K562 (cell line): Measurements from ENCODE around the gene RAB3C. TPM values are rescaled to one million over a fixed set of nuclear protein-coding genes. Genes with fewer than 3 reads are reported as not detected.

Experiments used
- ATAC-seq: fragments of 200-7000 bp; cut with Tn5 transposase; 3 replicates; pipeline ENCODE4 v1.9.1; 2020; ENCODE audit warnings: moderate library complexity
- BruUV-seq: library from RNA; stranded (reverse); fragments of 400-500 nt; replicated peaks from 2 replicates; lab custom pipeline; 2021; lab: Mats Ljungman, UMichigan
- CTCF ChIA-PET: fragments of 300-600 bp; formaldehyde crosslinking; extraction: SDS; loops from one replicate; lab custom pipeline; 2021; ENCODE audit warnings: low intra/inter-chr PET ratio; lab: Yijun Ruan, JAX
- POLR2A ChIA-PET: fragments of 300-600, 350-650 bp; sonication (Branson Sonifier 250); formaldehyde crosslinking; extraction: SDS; loops from one replicate; lab custom pipeline; 2021; ENCODE audit warnings: antibody characterized with exemption, inconsistent platforms; lab: Yijun Ruan, JAX
- DNase-seq, 4 experiments: peaks; one replicate each; pipeline versions ENCODE4 v3.0.0 to v3.0.0-alpha.2; 2011 to 2018; ENCODE audit warnings: low spot score in 3 of 4, mixed read lengths in 3 of 4; ENCODE audit errors: extremely low read depth in 1 of 4
- FAIRE-seq: peaks from 2 replicates; lab custom pipeline; 2011; peaks lifted over from hg19 to GRCh38; lab: Jason Lieb, UNC
- H2AFZ ChIP-seq: 2 replicates; pipeline ENCODE4 v1.6.0; 2011; ENCODE audit warnings: low read depth, low read length, control low read depth, inconsistent platforms
- H3K27ac ChIP-seq: fragments of 200-600 bp; 3 replicates; pipeline ENCODE4 v1.8.0; 2011; ENCODE audit warnings: low read depth, mild to moderate bottlenecking, control low read depth, inconsistent platforms, low read length, moderate library complexity, mixed read lengths; ENCODE audit errors: extremely low read depth
- H3K27me3 ChIP-seq, 2 experiments: fragments of 300-600 bp in 1 of 2; 2 replicates in 1 of 2; 3 replicates in 1 of 2; pipeline versions ENCODE4 v1.6.0 to v1.8.0; 2011; ENCODE audit warnings: inconsistent platforms in 2 of 2, low read length in 2 of 2, mild to moderate bottlenecking in 1 of 2, mixed read lengths in 1 of 2, moderate library complexity in 1 of 2; ENCODE audit not compliant: control insufficient read depth in 2 of 2, insufficient read depth in 2 of 2
- H3K36me3 ChIP-seq: fragments of 300-600 bp; 3 replicates; pipeline ENCODE4 v1.8.0; 2011; ENCODE audit warnings: mild to moderate bottlenecking, low read length, inconsistent platforms; ENCODE audit not compliant: control insufficient read depth, insufficient read depth
- H3K4me1 ChIP-seq, 2 experiments: fragments of 200-600 bp in 1 of 2; replicated peaks in 1 of 2; 2 replicates in 1 of 2; 3 replicates in 1 of 2; pipeline versions ENCODE4 v1.5.1 to v1.8.0; 2011; ENCODE audit warnings: inconsistent platforms in 2 of 2, low read length in 2 of 2, mild to moderate bottlenecking in 1 of 2, mixed read lengths in 1 of 2, moderate library complexity in 1 of 2; ENCODE audit not compliant: control insufficient read depth in 2 of 2, insufficient read depth in 2 of 2
- H3K4me2 ChIP-seq: 2 replicates; pipeline ENCODE4 v1.6.1; 2011; ENCODE audit warnings: low read length, control low read depth, inconsistent platforms, mixed read lengths; ENCODE audit not compliant: insufficient read depth
- H3K4me3 ChIP-seq: fragments of 200-600 bp; sonication (generic), shearing (Covaris generic); 2 replicates; pipeline ENCODE4 v1.5.1; 2016; ENCODE audit warnings: control low read depth, inconsistent platforms
- H3K79me2 ChIP-seq: fragments of 200-600 bp; 3 replicates; pipeline ENCODE4 v1.8.0; 2011; ENCODE audit warnings: low read length, inconsistent platforms; ENCODE audit not compliant: control insufficient read depth, insufficient read depth
- H3K9ac ChIP-seq, 2 experiments: 2 replicates each; pipeline versions ENCODE4 v1.6.0 to v1.6.1; 2011; ENCODE audit warnings: low read depth in 2 of 2, low read length in 2 of 2, control low read depth in 1 of 2, inconsistent platforms in 1 of 2, mild to moderate bottlenecking in 1 of 2, mixed read lengths in 1 of 2; ENCODE audit not compliant: insufficient read depth in 1 of 2
- H3K9me1 ChIP-seq: one replicate; pipeline ENCODE4 v1.6.0; 2011; ENCODE audit warnings: inconsistent platforms, mild to moderate bottlenecking, low read length, moderate library complexity; ENCODE audit not compliant: control insufficient read depth, insufficient read depth
- H3K9me3 ChIP-seq: replicated peaks from 2 replicates; pipeline ENCODE4 v1.5.1; 2011; ENCODE audit warnings: low read depth, low read length, inconsistent platforms; ENCODE audit not compliant: control insufficient read depth, insufficient read depth
- H4K20me1 ChIP-seq: replicated peaks from 2 replicates; pipeline ENCODE4 v1.6.1; 2011; ENCODE audit warnings: low read length, inconsistent platforms, mixed read lengths; ENCODE audit not compliant: control insufficient read depth, insufficient read depth
- BMI1 ChIP-seq: fragments of 150-350 bp; IDR thresholded peaks from 2 replicates; pipeline ENCODE4 v1.6.1; 2014; ENCODE audit warnings: low read length
- CXXC5 ChIP-seq: fragments of 250-450 bp; sonication (Bioruptor Pico); IDR thresholded peaks from 2 replicates; pipeline ENCODE4 v1.8.0; 2022; ENCODE audit warnings: inconsistent platforms, mild to moderate bottlenecking, moderate library complexity
- ELF1 ChIP-seq: fragments of 200-800 bp; sonication (Bioruptor generic); IDR thresholded peaks from 2 replicates; pipeline ENCODE4 v1.6.1; 2016; ENCODE audit warnings: missing genetic modification characterization, missing compliant biosample characterization
- ELF4 ChIP-seq: fragments of 450-650 bp; formaldehyde crosslinking; IDR thresholded peaks from 2 replicates; pipeline ENCODE4 v1.4.0; 2022; ENCODE audit warnings: missing genetic modification characterization
- FOXJ2 ChIP-seq: fragments of 200-800 bp; sonication (Bioruptor generic); IDR thresholded peaks from 2 replicates; pipeline ENCODE4 v1.6.1; 2016; ENCODE audit warnings: missing genetic modification characterization, missing compliant biosample characterization
- KDM2B ChIP-seq: fragments of 250-450 bp; sonication (Bioruptor Pico); IDR thresholded peaks from 2 replicates; pipeline ENCODE4 v1.8.0; 2021; ENCODE audit warnings: mild to moderate bottlenecking, moderate library complexity
- MAFG ChIP-seq: fragments of 450-650 bp; conservative IDR thresholded peaks from 2 replicates; pipeline ENCODE4 v1.6.1; 2016; ENCODE audit warnings: missing genetic modification characterization, missing compliant biosample characterization
- MAFK ChIP-seq: IDR thresholded peaks from 2 replicates; pipeline ENCODE4 v1.6.1; 2011; ENCODE audit warnings: low read length, improper control_type of control experiment
- MCM7 ChIP-seq, 2 experiments: fragments of 450-650 bp; IDR thresholded peaks; 2 replicates each; pipeline ENCODE4 v1.6.1; 2016 to 2018
- NRF1 ChIP-seq, 2 experiments: fragments of 450-650 bp; IDR thresholded peaks in 1 of 2; conservative IDR thresholded peaks in 1 of 2; 2 replicates each; pipeline ENCODE4 v1.6.1; 2014; ENCODE audit warnings: mild to moderate bottlenecking in 2 of 2
- TCF7L2 ChIP-seq: fragments of 150-350 bp; IDR thresholded peaks from 2 replicates; pipeline ENCODE4 v1.6.1; 2016; ENCODE audit warnings: low read depth, mild to moderate bottlenecking, low read length, moderate library complexity
- TOE1 ChIP-seq, 2 experiments: fragments of 450-650 bp in 1 of 2; sonication (generic) in 1 of 2; formaldehyde crosslinking in 1 of 2; IDR thresholded peaks; 2 replicates each; pipeline versions ENCODE4 v1.7.1 to v1.8.0; 2016 to 2022; ENCODE audit warnings: borderline replicate concordance in 2 of 2, mild to moderate bottlenecking in 2 of 2, antibody characterized with exemption in 1 of 2, inconsistent platforms in 1 of 2, low read depth in 1 of 2, missing genetic modification reagents in 1 of 2, moderate library complexity in 1 of 2
- ZZZ3 ChIP-seq: fragments of 450-650 bp; IDR thresholded peaks from 2 replicates; pipeline ENCODE4 v1.6.1; 2016; ENCODE audit warnings: antibody characterized with exemption, mild to moderate bottlenecking, moderate library complexity
- WGBS: fragments of 100-300 bp; shearing (Covaris generic); methylation state at CpG from one replicate; pipeline ENCODE4 v1.1.6; 2016; ENCODE audit warnings: low coverage, mixed read lengths; ENCODE audit not compliant: insufficient coverage; ENCODE audit errors: missing lambda C conversion rate; 5-methylcytosine and 5-hydroxymethylcytosine counted together
- in situ Hi-C: fragments of 300-500 bp; cut with MboI; formaldehyde crosslinking; loops from 4 replicates; pipeline ENCODE4 v1.15.0; 2018; ENCODE audit warnings: inconsistent platforms, mixed read lengths
- intact Hi-C: fragments of 100-400 bp; cut with micrococcal nuclease; formaldehyde crosslinking; loops from 2 replicates; pipeline ENCODE4 v1.14.2; 2022
- polyA plus RNA-seq, 8 experiments: library from polyadenylated mRNA; depleted of rRNA in 4 of 8; stranded (reverse) in 5 of 8; unstranded in 3 of 8; fragments of >200 nt; fragmentation: Nextera tagmentation in 2 of 8; fragmentation: Illumina TruSeq in 1 of 8; extraction: Ambion mirVana in 2 of 8; extraction: Trizol in 1 of 8; gene quantifications; 2 replicates each; pipeline versions ENCODE4 v1.2.1 to v1.2.3, GENCODE V29; 2011 to 2014; ENCODE audit warnings: inconsistent platforms in 1 of 8, missing spikeins in 1 of 8
- total RNA-seq, 7 experiments: library from RNA; depleted of rRNA in 6 of 7; stranded (reverse); fragments of >200 nt in 6 of 7; fragmentation: Illumina TruSeq in 2 of 7; extraction: Trizol in 2 of 7; gene quantifications; 2 replicates each; pipeline versions ENCODE4 v1.2.1 to v1.2.3, GENCODE V29; 2011 to 2021; ENCODE audit warnings: low replicate concordance in 1 of 7
- TF ChIP-seq, protein P1 (sequence below): fragments of 250-450 bp; sonication (Bioruptor Pico); IDR thresholded peaks from 2 replicates; pipeline ENCODE4 v1.8.0; 2021; ENCODE audit warnings: mild to moderate bottlenecking, moderate library complexity

RAB3C gene
- total and polyA plus RNA-seq, 9 of the 15 experiments (the other 6 are each of a cell fraction or from before 2014, with no cell fraction given) = not detected

GRCh38 chr5:58765058-58765457 lies 182.2 kb downstream of the RAB3C start:
- intact Hi-C loops = no loop called here

DNA sequence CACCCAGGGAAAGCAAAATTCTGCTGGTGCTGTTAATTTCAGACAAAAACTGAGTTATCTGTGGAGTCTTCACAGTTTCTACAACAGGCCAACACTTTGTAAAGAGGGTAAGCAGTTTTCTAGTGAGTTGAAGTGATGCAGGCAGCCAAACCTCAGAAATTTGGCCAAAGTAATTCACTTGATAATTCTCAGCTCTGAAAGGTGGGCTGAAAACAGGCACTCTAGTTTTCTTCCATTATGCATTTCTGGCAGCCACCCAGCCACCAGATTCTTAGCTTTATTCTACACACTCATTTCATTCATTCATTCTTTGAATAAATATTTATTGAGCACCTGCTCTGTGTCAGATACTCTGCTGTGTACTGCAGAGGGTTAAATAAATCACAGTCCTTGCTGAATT lies 184.2 kb downstream of the RAB3C start:
- H3K4me2 ChIP-seq = no peak overlapping the region
- H3K9me3 ChIP-seq = no peaks in the 10 kb centered on the region
- no peak for FAIRE-seq
- no peak for ATAC-seq
- TF ChIP-seq TOE1 (IDR thresholded peaks at IDR 0.05; ENCODE audit: borderline replicate concordance) = no peak
- no peak for TF ChIP-seq TOE1 (CRISPR knock-in tag; IDR thresholded peaks at IDR 0.05; ENCODE audit: borderline replicate concordance, low read depth)
- TF ChIP-seq MAFK = no peak
- H3K4me3 ChIP-seq = no peak overlapping the region
- H3K9ac ChIP-seq = no peak overlapping the region
- no peaks in the 10 kb centered on the region for H3K36me3 ChIP-seq
- no peaks in the 10 kb centered on the region for H3K4me1 ChIP-seq
- no peak overlapping the region for H2AFZ ChIP-seq
- POLR2A ChIA-PET = no interaction called here
- in situ Hi-C loops = no loop called here
- CTCF ChIA-PET = no interaction called here
- H3K27ac ChIP-seq = no peak overlapping the region
- intact Hi-C loops = no loop called here
- BruUV-seq = no TSS peak
- H3K9me1 ChIP-seq = no peaks in the 10 kb centered on the region
- H3K27me3 ChIP-seq = no peaks in the 10 kb centered on the region
- H4K20me1 ChIP-seq = no peaks in the 10 kb centered on the region
- H3K79me2 ChIP-seq = no peaks in the 10 kb centered on the region
- no peak for DNase-seq

More at GRCh38 chr5:58765058-58765457, 182.2 kb downstream of the RAB3C start:
- CTCF ChIA-PET = no interaction called here
- 0% methylated on average over 2 of the region's 2 CpGs for WGBS
- ATAC-seq (no peak), FAIRE-seq (no peak)
- no TSS peak for BruUV-seq
- H3K36me3 ChIP-seq = no peaks in the 10 kb centered on the region
- H2AFZ ChIP-seq = no peak overlapping the region
- H3K79me2 ChIP-seq = no peaks in the 10 kb centered on the region
- no peaks in the 10 kb centered on the region for H4K20me1 ChIP-seq
- TF ChIP-seq FOXJ2 (tag) = no peak
- no peak for TF ChIP-seq ELF4
- no peak for TF ChIP-seq TCF7L2
- TF ChIP-seq CXXC5 (CRISPR knock-in tag) = no peak
- TF ChIP-seq, protein P1, sequence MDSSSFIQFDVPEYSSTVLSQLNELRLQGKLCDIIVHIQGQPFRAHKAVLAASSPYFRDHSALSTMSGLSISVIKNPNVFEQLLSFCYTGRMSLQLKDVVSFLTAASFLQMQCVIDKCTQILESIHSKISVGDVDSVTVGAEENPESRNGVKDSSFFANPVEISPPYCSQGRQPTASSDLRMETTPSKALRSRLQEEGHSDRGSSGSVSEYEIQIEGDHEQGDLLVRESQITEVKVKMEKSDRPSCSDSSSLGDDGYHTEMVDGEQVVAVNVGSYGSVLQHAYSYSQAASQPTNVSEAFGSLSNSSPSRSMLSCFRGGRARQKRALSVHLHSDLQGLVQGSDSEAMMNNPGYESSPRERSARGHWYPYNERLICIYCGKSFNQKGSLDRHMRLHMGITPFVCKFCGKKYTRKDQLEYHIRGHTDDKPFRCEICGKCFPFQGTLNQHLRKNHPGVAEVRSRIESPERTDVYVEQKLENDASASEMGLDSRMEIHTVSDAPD (CRISPR knock-in tag) = no peak
- no peak for TF ChIP-seq MCM7 (IDR thresholded peaks at IDR 0.05)
- no peak for TF ChIP-seq KDM2B (CRISPR knock-in tag)
- TF ChIP-seq BMI1 = no peak
- TF ChIP-seq ZZZ3 = no peak
- no peak for TF ChIP-seq NRF1 (conservative IDR thresholded peaks at IDR 0.05 in 1 of 2, IDR thresholded peaks at IDR 0.05 in 1 of 2)
- TF ChIP-seq ELF1 = no peak
- no peak for TF ChIP-seq MAFG (tag)
- TF ChIP-seq, all 486 proteins: peak for 0
- POLR2A ChIA-PET = no interaction called here
- no peak overlapping the region for H3K4me3 ChIP-seq
- H3K9ac ChIP-seq = no peak overlapping the region
- DNase-seq = no peak
- in situ Hi-C loops = no loop called here
- no peaks in the 10 kb centered on the region for H3K4me1 ChIP-seq
- H3K27me3 ChIP-seq = no peaks in the 10 kb centered on the region
- no peaks in the 10 kb centered on the region for H3K9me3 ChIP-seq
- H3K4me2 ChIP-seq = no peak overlapping the region
- H3K9me1 ChIP-seq = no peaks in the 10 kb centered on the region
- H3K27ac ChIP-seq = no peak overlapping the region
